H9 (cell line): ENCODE results near the gene DMRTB1. TPM values are rescaled to one million over a fixed set of nuclear protein-coding genes. Genes with fewer than 3 reads are reported as not detected.

Source experiments
- DNase-seq: peaks from one replicate; pipeline ENCODE4 v3.0.0-alpha.2; 2017
- H2AFZ ChIP-seq: one replicate; pipeline ENCODE4 v1.6.1; 2013; ENCODE audit warnings: mild to moderate bottlenecking, low read length, control low read depth, moderate library complexity
- H2AK5ac ChIP-seq: 2 replicates; pipeline ENCODE4 v1.6.1; 2013; ENCODE audit warnings: low read length, control low read depth, mixed read lengths; ENCODE audit not compliant: insufficient read length
- H2BK120ac ChIP-seq: one replicate; pipeline ENCODE4 v1.6.1; 2013; ENCODE audit warnings: low read depth, mild to moderate bottlenecking, low read length, control low read depth, inconsistent platforms; ENCODE audit not compliant: poor library complexity, severe bottlenecking
- H2BK12ac ChIP-seq: 2 replicates; pipeline ENCODE4 v1.6.1; 2013; ENCODE audit warnings: low read length, control low read depth, mixed read lengths, low read depth; ENCODE audit not compliant: insufficient read length
- H2BK15ac ChIP-seq: 2 replicates; pipeline ENCODE4 v1.6.1; 2013; ENCODE audit warnings: low read depth, low read length, control low read depth
- H2BK20ac ChIP-seq: one replicate; pipeline ENCODE4 v1.6.1; 2013; ENCODE audit warnings: low read depth, mild to moderate bottlenecking, low read length, control low read depth, inconsistent platforms; ENCODE audit not compliant: poor library complexity, severe bottlenecking
- H2BK5ac ChIP-seq: 2 replicates; pipeline ENCODE4 v1.6.1; 2013; ENCODE audit warnings: low read length, control low read depth, mixed read lengths; ENCODE audit not compliant: insufficient read length
- H3K14ac ChIP-seq: 2 replicates; pipeline ENCODE4 v1.6.1; 2013; ENCODE audit warnings: low read length, control low read depth; ENCODE audit not compliant: insufficient read depth
- H3K18ac ChIP-seq: 2 replicates; pipeline ENCODE4 v1.6.1; 2013; ENCODE audit warnings: low read depth, mild to moderate bottlenecking, mixed read lengths, low read length, control low read depth; ENCODE audit not compliant: insufficient read length
- H3K23ac ChIP-seq: 2 replicates; pipeline ENCODE4 v1.6.1; 2013; ENCODE audit warnings: low read length, control low read depth, mixed read lengths, low read depth; ENCODE audit not compliant: insufficient read length
- H3K23me2 ChIP-seq: 2 replicates; pipeline ENCODE4 v1.6.1; 2013; ENCODE audit warnings: low read depth, mild to moderate bottlenecking, mixed read lengths, low read length, control low read depth; ENCODE audit not compliant: insufficient read length, poor library complexity, severe bottlenecking
- H3K27ac ChIP-seq: 2 replicates; pipeline ENCODE4 v1.5.1; 2013; ENCODE audit warnings: low read length, control low read depth, mixed read lengths, low read depth; ENCODE audit not compliant: insufficient read length
- H3K27me3 ChIP-seq: 2 replicates; pipeline ENCODE4 v1.6.1; 2013; ENCODE audit warnings: low read length, control low read depth, inconsistent platforms; ENCODE audit not compliant: insufficient read depth
- H3K4ac ChIP-seq: 2 replicates; pipeline ENCODE4 v1.6.1; 2013; ENCODE audit warnings: low read depth, mild to moderate bottlenecking, control low read depth, inconsistent platforms, low read length, moderate library complexity
- H3K4me1 ChIP-seq: 2 replicates; pipeline ENCODE4 v1.6.1; 2013; ENCODE audit warnings: low read length, control low read depth, inconsistent platforms; ENCODE audit not compliant: insufficient read depth
- H3K4me2 ChIP-seq: 2 replicates; pipeline ENCODE4 v1.6.1; 2013; ENCODE audit warnings: low read length, control low read depth, mixed read lengths; ENCODE audit not compliant: insufficient read length, insufficient read depth
- H3K56ac ChIP-seq: 2 replicates; pipeline ENCODE4 v1.6.1; 2013; ENCODE audit warnings: low read depth, mild to moderate bottlenecking, mixed read lengths, low read length, control low read depth; ENCODE audit not compliant: insufficient read length
- H3K79me1 ChIP-seq: 2 replicates; pipeline ENCODE4 v1.6.1; 2013; ENCODE audit warnings: low read depth, mild to moderate bottlenecking, moderate library complexity, low read length, control low read depth, inconsistent platforms; ENCODE audit not compliant: insufficient read depth, poor library complexity, severe bottlenecking
- H3K79me2 ChIP-seq: 2 replicates; pipeline ENCODE4 v1.6.1; 2013; ENCODE audit warnings: low read length, control low read depth, inconsistent platforms; ENCODE audit not compliant: insufficient read depth
- H3K9ac ChIP-seq: 2 replicates; pipeline ENCODE4 v1.6.1; 2013; ENCODE audit warnings: low read length, control low read depth, mixed read lengths; ENCODE audit not compliant: insufficient read length; ENCODE audit errors: extremely low read depth
- H3K9me3 ChIP-seq: one replicate; pipeline ENCODE4 v1.6.1; 2013; ENCODE audit warnings: low read depth, low read length, inconsistent platforms; ENCODE audit not compliant: control insufficient read depth
- H3T11ph ChIP-seq: one replicate; pipeline ENCODE4 v1.6.1; 2013; ENCODE audit warnings: mild to moderate bottlenecking, low read length, control low read depth, inconsistent platforms
- H4K20me1 ChIP-seq: one replicate; pipeline ENCODE4 v1.6.1; 2013; ENCODE audit not compliant: control insufficient read depth, insufficient read length, insufficient read depth
- H4K5ac ChIP-seq: 2 replicates; pipeline ENCODE4 v1.6.1; 2013; ENCODE audit warnings: low read depth, mild to moderate bottlenecking, mixed read lengths, low read length, control low read depth; ENCODE audit not compliant: insufficient read length
- H4K8ac ChIP-seq: replicated peaks from 2 replicates; pipeline ENCODE4 v1.6.1; 2013; ENCODE audit warnings: low read length, control low read depth, mixed read lengths, low read depth; ENCODE audit not compliant: insufficient read length
- H4K91ac ChIP-seq: 2 replicates; pipeline ENCODE4 v1.6.1; 2013; ENCODE audit warnings: low read depth, mild to moderate bottlenecking, moderate library complexity, mixed read lengths, low read length, control low read depth; ENCODE audit not compliant: insufficient read length
- H3K27ac Mint-ChIP-seq, 3 experiments: 2 replicates in 2 of 3; 3 replicates in 1 of 3; pipeline ENCODE4 v1.8.0; 2020 to 2021; ENCODE audit warnings: mixed read lengths in 3 of 3, mild to moderate bottlenecking in 1 of 3, moderate library complexity in 1 of 3
- H3K27me3 Mint-ChIP-seq: 2 replicates; pipeline ENCODE4 v1.8.0; 2021; ENCODE audit warnings: low read depth, mild to moderate bottlenecking, moderate library complexity, mixed read lengths
- H3K36me3 Mint-ChIP-seq, 3 experiments: 2 replicates in 2 of 3; 3 replicates in 1 of 3; pipeline ENCODE4 v1.8.0; 2020 to 2021; ENCODE audit warnings: low read depth in 3 of 3, mixed read lengths in 3 of 3; ENCODE audit not compliant: insufficient read depth in 1 of 3
- H3K4me1 Mint-ChIP-seq, 2 experiments: 2 replicates each; pipeline ENCODE4 v1.8.0; 2020; ENCODE audit warnings: mixed read lengths in 2 of 2
- H3K4me3 Mint-ChIP-seq, 2 experiments: 2 replicates in 1 of 2; 3 replicates in 1 of 2; pipeline ENCODE4 v1.8.0; 2020 to 2021; ENCODE audit warnings: mild to moderate bottlenecking in 2 of 2, mixed read lengths in 2 of 2, moderate library complexity in 1 of 2
- H3K9me3 Mint-ChIP-seq, 2 experiments: 2 replicates in 1 of 2; 3 replicates in 1 of 2; pipeline ENCODE4 v1.8.0; 2020; ENCODE audit warnings: mild to moderate bottlenecking in 2 of 2, mixed read lengths in 2 of 2, moderate library complexity in 1 of 2
- WGBS: extraction: QIAGEN DNeasy Blood & Tissue Kit; methylation state at CpG from one replicate; pipeline ENCODE4 v1.1.7; 2013; ENCODE audit warnings: missing lambda C conversion rate, low lambda C conversion rate, mixed read lengths; ENCODE audit not compliant: insufficient read length; ENCODE audit errors: extremely low coverage; 5-methylcytosine and 5-hydroxymethylcytosine counted together
- total RNA-seq: library from RNA; stranded (reverse); gene quantifications from 2 replicates; pipeline ENCODE4 v1.2.1, GENCODE V29; 2021
- TF ChIP-seq, protein P1 (sequence below): fragments of 200-600 bp; sonication (generic); conservative IDR thresholded peaks from 3 replicates; pipeline ENCODE4 v1.8.0; 2021; ENCODE audit warnings: antibody characterized with exemption, mild to moderate bottlenecking

Gene DMRTB1
- total RNA-seq, 1 experiment from 2014 or later, result not detected

DNA sequence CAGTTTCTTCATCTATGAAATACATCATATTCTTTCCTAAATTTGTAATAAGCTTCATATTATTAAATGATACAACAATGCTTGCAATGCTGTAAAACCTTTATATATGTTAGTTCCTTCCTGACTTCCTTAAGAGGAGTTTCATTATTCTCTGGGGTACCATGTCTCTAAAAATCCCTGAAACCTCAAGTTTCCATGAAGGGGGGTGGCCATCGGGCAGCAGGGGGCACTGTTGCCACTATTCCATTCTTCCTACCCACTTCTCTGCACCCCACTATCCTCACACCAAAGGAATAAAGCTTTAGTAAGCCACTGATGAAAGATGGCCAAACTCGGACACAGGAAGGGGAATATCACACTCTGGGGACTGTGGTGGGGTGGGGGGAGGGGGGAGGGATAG, 9.0 kb upstream of the DMRTB1 start:
- WGBS, result no CpG with 5 or more reads among the region's 2 CpGs
- no peak overlapping the region for H2AFZ ChIP-seq
- H3K23me2 ChIP-seq, result no peaks in the 10 kb centered on the region
- no peak overlapping the region for H4K91ac ChIP-seq
- H3K56ac ChIP-seq, result no peak overlapping the region
- no peak for DNase-seq
- Mint-ChIP-seq H3K4me3 (no peak overlapping the region), H3K27me3 (no peaks in the 10 kb centered on the region; the same call in 1 of the 2 replicates), H3K4me1 (peaks cover 43 to 49% of the 10 kb centered on the region in 2 experiments), H3K9me3 (peaks cover 7 to 8% of the 10 kb centered on the region in 2 experiments; a peak in 2 of 5 replicates), H3K36me3 (peaks cover 0 to 9% (median 4%) of the 10 kb centered on the region in 3 experiments; a peak in 5 of 7 replicates), H3K27ac (peak overlapping the region in 2 of 3 experiments; percentile 23 to 65; a peak in 3 of 7 replicates)
- H3K27me3 ChIP-seq, result no peaks in the 10 kb centered on the region
- TF ChIP-seq, protein P1, sequence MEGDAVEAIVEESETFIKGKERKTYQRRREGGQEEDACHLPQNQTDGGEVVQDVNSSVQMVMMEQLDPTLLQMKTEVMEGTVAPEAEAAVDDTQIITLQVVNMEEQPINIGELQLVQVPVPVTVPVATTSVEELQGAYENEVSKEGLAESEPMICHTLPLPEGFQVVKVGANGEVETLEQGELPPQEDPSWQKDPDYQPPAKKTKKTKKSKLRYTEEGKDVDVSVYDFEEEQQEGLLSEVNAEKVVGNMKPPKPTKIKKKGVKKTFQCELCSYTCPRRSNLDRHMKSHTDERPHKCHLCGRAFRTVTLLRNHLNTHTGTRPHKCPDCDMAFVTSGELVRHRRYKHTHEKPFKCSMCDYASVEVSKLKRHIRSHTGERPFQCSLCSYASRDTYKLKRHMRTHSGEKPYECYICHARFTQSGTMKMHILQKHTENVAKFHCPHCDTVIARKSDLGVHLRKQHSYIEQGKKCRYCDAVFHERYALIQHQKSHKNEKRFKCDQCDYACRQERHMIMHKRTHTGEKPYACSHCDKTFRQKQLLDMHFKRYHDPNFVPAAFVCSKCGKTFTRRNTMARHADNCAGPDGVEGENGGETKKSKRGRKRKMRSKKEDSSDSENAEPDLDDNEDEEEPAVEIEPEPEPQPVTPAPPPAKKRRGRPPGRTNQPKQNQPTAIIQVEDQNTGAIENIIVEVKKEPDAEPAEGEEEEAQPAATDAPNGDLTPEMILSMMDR, result peak; percentile 70
- H2BK15ac ChIP-seq, result no peak overlapping the region
- H3T11ph ChIP-seq, result no peak overlapping the region
- H3K18ac ChIP-seq, result no peak overlapping the region
- no peaks in the 10 kb centered on the region for H3K79me2 ChIP-seq
- H3K4me2 ChIP-seq, result no peak overlapping the region
- H2BK20ac ChIP-seq, result no peak overlapping the region
- H4K8ac ChIP-seq, result no peak overlapping the region
- no peak overlapping the region for H3K23ac ChIP-seq
- no peak overlapping the region for H2BK120ac ChIP-seq
- no peak overlapping the region for H4K5ac ChIP-seq
- H3K4me1 ChIP-seq, result peaks cover 12% of the 10 kb centered on the region
- no peaks in the 10 kb centered on the region for H3K79me1 ChIP-seq
- no peaks in the 10 kb centered on the region for H4K20me1 ChIP-seq
- H2BK5ac ChIP-seq, result no peak overlapping the region
- H3K27ac ChIP-seq, result no peak overlapping the region
- no peaks in the 10 kb centered on the region for H3K9me3 ChIP-seq
- H3K4ac ChIP-seq, result no peak overlapping the region
- H2BK12ac ChIP-seq, result no peak overlapping the region
- no peak overlapping the region for H3K9ac ChIP-seq
- H3K14ac ChIP-seq, result no peak overlapping the region
- no peak overlapping the region for H2AK5ac ChIP-seq
